Retinal pigment epithelial cell (primary cell): ENCODE results near the gene TLX1.

Experiments used
- DNase-seq: peaks from one replicate; pipeline ENCODE4 v3.0.0-alpha.2; 2010; ENCODE audit warnings: low read depth
- H3K4me3 ChIP-seq: 2 replicates; pipeline ENCODE4 v1.5.1; 2011; ENCODE audit warnings: mild to moderate bottlenecking, low read length, control low read depth, moderate library complexity
- CTCF ChIP-seq: conservative IDR thresholded peaks from 2 replicates; pipeline ENCODE4 v1.5.1; 2011; ENCODE audit warnings: low read depth, low read length, control low read depth, inconsistent platforms

Gene TLX1

GRCh38 chr10:101091546-101092290, 39.4 kb upstream of the TLX1 start:
- H3K4me3 ChIP-seq: no peak overlapping the region
- DNase-seq: no peak
- no peak for TF ChIP-seq CTCF

- DNase-seq: no peak
These were observed 38.2 kb upstream of the TLX1 start for GRCh38 chr10:101092881-101093354.

GRCh38 chr10:101094121-101094879, 36.8 kb upstream of the TLX1 start:
- no peak for DNase-seq
- no peak overlapping the region for H3K4me3 ChIP-seq
- no peak for TF ChIP-seq CTCF

More at GRCh38 chr10:101092881-101093354, 38.2 kb upstream of the TLX1 start:
- no peak for TF ChIP-seq CTCF
- H3K4me3 ChIP-seq: no peak overlapping the region

GRCh38 chr10:101095004-101095403, 36.1 kb upstream of the TLX1 start:
- DNase-seq: no peak
- H3K4me3 ChIP-seq: no peak overlapping the region
- no peak for TF ChIP-seq CTCF

GRCh38 chr10:101095550-101096213, 35.4 kb upstream of the TLX1 start:
- peak; percentile 95 for TF ChIP-seq CTCF
- peak; percentile 3 for DNase-seq
- H3K4me3 ChIP-seq: no peak overlapping the region

- no peak overlapping the region for H3K4me3 ChIP-seq
- TF ChIP-seq CTCF: no peak
- DNase-seq: no peak
These were observed 34.7 kb upstream of the TLX1 start for GRCh38 chr10:101096378-101096777.
